KBM-7 (cell line): Measurements from ENCODE around the gene ACER3.

Source experiments
- DNase-seq: peaks from one replicate; pipeline ENCODE4 v3.0.0-alpha.2; 2015
- in situ Hi-C: fragments of 300-500 bp; cut with MboI; formaldehyde crosslinking; loops from 2 replicates; pipeline ENCODE4 v1.14.3; 2020; ENCODE audit warnings: low sequenced_read_pairs, low pct_unique_long_range_greater_than_20kb, mixed read lengths

Gene ACER3

GRCh38 chr11:77063407-77063806, 202.7 kb downstream of the ACER3 start:
- in situ Hi-C loops: no loop called here
- no peak for DNase-seq

DNA sequence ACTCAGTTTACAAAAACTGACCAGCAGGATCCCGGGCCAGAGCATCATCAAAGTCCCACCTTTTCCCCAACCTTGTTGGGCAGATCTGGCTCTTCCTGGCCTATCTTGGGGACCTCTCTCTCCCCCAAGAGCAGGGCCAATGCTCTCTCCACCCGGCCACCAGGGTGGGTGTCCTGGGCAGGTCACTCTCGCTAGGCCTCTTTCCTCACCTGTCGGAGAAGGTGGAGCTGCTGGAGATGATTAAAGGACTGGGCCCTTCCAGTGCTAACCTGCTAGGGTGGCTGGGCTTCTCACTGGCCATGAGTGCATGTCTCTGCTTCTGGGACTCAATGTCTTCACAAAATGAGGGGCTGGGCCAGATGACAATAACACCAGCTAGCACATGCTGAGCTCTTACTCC, 203.1 kb downstream of the ACER3 start:
- in situ Hi-C loops: no loop called here
- DNase-seq: no peak

DNA sequence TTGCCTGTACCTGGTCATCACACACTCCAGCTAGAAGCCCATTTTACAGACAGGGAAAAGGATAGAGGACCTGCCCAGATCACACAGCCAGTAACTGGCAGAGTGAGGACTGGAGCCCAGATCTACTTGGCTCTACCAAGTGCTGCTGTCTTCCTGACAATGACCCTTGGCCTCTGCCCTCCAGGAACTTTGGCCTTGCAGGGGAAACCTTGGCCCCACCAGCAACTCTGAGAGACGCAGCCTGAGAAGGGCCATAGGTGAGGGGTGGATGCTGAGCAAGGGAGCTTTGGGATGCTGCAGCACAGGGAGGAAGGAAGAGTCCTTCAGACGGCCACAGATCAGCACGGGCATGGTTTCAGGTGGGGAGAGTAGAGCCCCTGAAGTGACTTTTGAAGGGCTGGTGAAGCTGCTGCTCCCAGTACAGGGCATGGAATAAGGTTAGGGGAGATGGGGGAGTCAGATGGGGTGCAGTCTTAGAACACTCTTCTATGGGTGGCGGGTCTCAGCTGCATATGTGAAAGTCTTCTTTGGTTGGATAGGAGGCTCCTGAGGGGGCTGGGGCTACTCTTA, 204.0 kb downstream of the ACER3 start:
- in situ Hi-C loops: no loop called here

DNA sequence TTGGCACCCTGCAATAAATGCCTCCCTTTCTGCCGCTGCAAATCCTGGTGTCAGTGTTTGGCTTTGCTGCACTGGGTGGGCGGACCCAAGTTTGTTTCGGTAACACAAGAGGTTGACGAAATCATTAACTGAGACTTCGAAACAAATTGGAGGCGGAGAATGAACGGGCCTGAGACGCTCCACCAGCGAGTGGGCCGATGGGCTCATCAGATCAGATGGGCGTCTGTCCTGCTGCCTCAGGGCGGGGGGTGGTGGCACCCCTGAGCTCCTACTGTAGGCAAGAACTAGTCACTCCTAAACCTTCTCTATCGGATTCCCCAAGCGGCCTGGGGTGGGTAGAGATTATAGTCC, 205.1 kb downstream of the ACER3 start:
- DNase-seq: no peak
- in situ Hi-C loops: no loop called here

More for the DNA sequence above, 204.0 kb downstream of the ACER3 start:
- no peak for DNase-seq

DNA sequence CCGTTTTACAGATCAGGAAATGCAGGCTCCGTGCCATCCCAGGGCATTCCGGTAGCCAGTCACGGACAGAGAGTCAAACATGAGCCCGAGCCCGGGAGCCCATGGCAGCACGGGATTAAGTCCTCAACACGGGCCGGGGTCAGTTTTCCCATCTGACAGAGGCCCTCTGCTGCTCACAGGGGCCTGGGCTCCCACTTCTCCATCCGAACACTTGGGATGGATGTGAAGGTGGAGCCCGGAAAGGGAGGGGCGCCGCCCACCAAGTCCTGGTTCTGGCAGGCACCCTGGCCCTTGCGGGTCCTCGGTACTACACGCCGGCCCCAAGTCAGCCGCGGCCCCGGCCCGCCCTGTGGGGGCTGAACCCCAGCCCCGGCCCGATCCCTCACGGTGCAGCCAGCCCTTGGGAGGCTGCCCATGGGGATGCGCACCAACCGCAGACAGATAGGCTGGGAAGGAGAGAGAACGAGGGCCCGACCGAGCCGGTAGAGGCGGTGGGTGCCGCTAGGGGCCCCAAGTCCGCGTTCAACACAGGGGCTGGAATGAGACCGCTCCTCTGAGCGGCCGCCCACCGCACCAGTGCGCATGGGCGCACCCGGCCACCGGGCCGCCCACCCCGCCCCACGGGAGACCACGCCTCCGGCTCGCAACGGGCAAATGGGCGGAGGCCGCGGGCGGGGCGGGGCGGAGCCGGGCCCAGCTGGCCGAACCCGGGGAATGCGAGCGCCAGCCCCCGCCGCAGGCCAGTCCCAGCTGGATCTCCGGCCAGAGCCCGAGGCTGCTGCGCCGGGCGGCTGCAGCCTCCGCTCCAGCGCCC, 205.7 kb downstream of the ACER3 start, which contains the start of gene CAPN5:
Gene CAPN5 (plus strand): TSS at position 743 of the 814 bp plus-strand sequence. CDS start 17,916 bp downstream, outside the sequence.
- DNase-seq: peak; percentile 92
- in situ Hi-C loops: no loop called here

DNA sequence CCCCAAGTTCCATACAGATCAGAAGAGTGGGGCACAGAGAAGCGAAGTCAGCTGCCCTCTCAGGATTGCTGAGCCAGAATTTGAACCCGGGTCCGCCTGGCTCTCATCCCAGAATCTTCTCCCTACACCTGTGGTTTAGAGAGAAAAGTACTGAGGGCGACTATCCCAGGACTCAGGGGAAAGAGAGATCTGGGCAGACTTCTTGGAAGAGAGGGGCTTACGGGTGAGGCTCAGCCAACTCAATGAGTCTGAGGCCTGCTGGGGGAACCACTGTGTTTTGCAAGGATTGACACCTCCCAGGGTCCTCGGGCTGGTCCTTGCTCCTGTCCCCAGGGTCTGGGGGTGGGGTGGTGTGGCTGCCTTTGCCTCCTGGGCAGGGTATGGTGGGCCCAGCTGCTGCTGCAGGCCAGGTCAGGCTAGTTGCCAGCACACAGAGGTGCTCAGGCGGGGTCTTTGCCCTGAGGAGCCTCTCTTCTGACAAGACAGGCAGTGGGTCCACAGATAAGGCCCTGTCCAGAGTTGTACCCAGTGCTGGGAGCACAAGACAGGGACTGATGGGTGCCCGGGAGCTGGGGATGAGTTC, 207.2 kb downstream of the ACER3 start:
- in situ Hi-C loops: no loop called here
- DNase-seq: no peak

DNA sequence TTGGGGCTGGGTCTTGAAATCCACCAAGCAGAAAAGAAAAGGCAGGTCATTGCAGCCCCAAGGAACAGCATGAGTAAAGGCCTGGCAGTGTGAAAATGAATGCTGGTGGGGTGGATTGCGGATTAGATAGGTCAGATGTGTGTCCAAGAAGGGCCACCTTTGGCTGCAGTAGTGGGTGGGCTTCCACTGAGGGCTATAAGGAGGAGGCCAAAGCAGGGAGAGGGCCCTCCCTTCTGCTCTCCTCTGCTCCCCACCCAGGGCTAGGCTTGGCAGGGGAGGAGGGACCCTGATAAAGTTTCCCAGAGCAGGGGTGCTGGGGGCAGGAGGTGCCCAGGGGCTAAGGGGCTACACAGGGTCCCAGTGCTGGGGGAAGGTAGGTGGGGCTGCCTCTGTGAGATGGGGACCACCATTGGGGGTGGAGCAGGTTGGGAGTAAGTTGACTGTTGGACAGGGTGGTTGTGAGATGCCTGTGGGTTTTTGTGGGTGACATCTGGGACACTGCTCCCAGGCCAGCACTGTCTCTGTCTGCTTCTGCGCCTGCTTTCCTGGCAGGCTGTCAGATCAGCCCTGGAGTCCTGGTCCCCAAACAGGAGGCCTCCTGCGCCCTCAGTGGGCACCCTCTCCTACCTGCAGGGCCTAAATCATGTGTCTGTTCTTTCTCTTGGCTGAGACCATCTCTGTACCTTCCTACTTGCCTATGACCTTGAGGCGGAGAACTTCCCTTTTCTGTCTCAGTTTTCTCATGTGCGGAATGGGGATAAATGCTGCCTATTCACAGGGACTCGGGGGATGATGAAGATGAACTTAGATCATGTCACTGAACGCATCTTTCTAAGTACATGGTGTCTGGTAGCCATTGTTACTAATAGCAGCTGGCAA, 208.0 kb downstream of the ACER3 start:
- DNase-seq: no peak

GRCh38 chr11:77069336-77069968, 208.7 kb downstream of the ACER3 start:
- in situ Hi-C loops: no loop called here
- DNase-seq: no peak

More for the DNA sequence above, 208.0 kb downstream of the ACER3 start:
- in situ Hi-C loops: no loop called here

DNA sequence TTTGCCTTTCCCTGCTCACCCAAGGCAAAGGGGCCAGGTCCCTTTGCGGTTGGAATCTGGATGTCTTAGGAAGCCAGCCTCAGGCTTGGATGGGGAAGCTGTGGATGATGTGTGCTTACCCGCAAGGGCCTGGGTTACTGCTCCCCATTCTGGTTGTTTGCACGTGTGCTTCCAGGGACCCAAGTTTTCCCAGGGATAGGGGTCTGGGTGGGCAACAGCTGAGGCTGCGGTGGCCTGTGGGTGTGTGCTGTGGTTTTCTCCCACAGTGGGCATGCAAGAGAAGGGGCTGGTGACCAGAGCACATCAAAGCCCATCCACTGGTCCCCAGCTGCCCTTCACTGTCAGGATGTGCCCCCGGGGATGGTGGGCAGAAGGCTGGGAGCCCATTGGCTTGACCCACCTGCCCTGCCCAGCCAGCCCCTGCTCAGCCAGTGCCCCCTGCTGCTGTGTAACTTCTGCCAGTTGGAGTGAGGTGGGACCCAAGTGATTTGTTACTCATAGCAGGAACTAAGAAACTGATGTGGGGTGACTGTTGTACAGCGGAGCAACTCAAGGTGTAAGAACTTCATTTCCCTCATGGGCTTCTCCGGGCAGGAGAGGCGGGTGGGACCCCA, 209.4 kb downstream of the ACER3 start:
- in situ Hi-C loops: no loop called here
- DNase-seq: no peak

- in situ Hi-C loops: no loop called here
- DNase-seq: no peak
Measured at GRCh38 chr11:77071077-77071476, 210.4 kb downstream of the ACER3 start.

GRCh38 chr11:77071671-77072605, 211.2 kb downstream of the ACER3 start:
- DNase-seq: peak; percentile 74
- in situ Hi-C loops: no loop called here

- no peak for DNase-seq
- in situ Hi-C loops: no loop called here
Measured at GRCh38 chr11:77072851-77073327, 212.2 kb downstream of the ACER3 start.

DNA sequence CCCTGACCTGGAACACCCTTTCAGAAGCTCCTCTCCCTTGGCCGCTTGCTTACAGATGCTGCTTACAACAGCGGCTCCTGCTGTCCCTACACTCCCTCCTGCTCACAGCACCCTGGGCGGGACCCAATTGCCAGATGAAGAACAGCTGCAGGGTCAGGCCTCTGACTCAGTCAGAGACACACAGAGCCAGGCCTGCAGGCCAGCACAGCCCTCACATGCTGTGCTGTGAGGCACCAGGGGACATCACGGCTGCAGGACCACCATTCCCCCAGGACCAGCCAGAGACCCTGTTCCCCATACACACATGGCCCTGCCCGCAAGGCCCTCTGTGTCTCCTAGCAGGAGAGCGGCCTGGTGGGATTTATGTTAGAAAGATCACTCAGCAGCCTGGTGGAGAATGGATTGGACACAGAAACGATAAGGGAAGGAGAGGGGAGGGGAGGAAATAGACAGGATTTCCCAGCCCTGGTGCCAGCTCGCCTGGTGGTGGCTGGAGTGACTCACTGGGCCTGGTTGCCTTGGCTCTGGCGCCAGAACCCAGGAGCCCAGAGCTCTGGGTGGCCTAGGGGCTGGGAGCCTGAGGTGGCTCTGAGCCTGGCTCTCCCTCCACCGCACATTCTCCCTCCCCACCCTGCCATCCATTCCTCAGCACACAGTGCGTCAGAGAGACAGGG, 212.7 kb downstream of the ACER3 start:
- in situ Hi-C loops: no loop called here
- DNase-seq: no peak

DNA sequence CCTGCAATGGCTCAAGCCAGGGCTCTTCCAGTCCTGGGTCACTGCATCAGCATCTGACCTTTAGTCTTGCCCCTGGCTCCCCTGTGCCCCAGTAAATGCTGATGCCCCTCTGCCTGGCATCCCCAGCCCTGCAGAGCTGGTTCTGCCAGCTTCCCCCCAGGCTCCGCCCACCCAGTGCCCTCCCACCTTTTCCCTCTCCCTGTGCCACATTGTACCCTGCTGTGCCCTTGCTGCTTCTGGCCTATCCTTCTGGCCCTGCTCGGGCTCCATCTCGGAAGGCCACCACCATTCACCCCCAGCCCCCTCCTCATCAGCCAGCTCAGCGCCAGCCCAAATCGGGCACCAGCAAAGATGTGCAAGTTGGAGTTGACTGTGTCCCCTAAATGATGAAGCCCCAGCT, 213.5 kb downstream of the ACER3 start:
- in situ Hi-C loops: no loop called here
- DNase-seq: no peak

DNA sequence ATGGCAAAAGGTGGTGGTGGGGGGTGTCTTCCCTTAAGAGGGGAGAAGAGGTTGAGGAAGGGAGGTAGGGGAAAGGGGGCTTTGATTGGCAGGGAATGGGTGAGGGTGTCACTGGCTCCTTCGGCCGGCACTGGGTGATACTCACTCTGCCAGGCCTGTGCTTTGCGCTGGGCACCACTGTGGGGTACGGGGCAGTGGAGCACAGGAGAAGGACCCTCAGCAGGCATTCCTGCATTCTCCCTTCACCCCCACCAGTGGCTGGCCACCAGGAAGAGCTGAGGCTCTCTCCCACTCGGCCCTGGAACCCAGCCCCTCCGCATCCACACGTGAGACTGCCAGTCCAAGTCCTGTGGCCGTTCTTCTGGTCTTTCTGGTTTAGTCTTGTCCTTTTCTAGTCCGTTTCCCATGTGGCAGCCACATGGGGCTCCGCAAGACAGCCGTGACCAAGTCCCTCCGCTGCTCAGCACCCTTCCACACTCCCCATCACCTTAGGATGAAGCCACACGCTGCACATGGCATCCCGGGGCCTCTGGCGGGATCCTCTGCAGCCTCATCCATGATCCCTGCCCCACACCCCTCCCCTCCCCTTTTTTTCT, 214.0 kb downstream of the ACER3 start:
- DNase-seq: no peak
- in situ Hi-C loops: no loop called here

GRCh38 chr11:77075425-77075905, 214.7 kb downstream of the ACER3 start:
- in situ Hi-C loops: no loop called here
- DNase-seq: no peak
